ENCODE results near the gene RAB1B.
A peak's percentile ranks its signal among the peaks of the same experiment; 100 is the strongest.
"Not testable (repeated sequence)": the region's sequence is repeated elsewhere in the genome, so short reads cannot be mapped to it uniquely, and the experiment has no call there.

Gene RAB1B

DNA sequence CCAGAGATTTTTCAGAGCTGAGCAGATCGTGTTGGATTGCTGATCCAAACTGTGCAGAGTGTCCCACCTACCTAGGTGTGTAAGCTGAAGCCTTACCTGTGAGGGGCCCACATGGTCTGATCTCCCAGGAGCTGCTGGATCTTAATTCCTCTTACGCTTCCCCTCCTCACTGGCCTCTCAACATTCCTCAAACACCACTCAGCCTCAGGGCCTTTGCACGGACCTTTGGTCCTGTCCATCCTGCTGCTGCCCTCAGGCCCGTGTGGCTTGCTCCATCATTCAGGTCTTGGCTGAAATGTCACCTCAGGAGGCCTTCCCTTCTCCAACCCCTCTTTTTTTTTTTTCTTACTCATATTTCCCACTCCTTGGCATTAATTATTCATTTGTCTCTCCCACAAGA, 21.1 kb upstream of the RAB1B start:
- TF ChIP-seq, protein P1, sequence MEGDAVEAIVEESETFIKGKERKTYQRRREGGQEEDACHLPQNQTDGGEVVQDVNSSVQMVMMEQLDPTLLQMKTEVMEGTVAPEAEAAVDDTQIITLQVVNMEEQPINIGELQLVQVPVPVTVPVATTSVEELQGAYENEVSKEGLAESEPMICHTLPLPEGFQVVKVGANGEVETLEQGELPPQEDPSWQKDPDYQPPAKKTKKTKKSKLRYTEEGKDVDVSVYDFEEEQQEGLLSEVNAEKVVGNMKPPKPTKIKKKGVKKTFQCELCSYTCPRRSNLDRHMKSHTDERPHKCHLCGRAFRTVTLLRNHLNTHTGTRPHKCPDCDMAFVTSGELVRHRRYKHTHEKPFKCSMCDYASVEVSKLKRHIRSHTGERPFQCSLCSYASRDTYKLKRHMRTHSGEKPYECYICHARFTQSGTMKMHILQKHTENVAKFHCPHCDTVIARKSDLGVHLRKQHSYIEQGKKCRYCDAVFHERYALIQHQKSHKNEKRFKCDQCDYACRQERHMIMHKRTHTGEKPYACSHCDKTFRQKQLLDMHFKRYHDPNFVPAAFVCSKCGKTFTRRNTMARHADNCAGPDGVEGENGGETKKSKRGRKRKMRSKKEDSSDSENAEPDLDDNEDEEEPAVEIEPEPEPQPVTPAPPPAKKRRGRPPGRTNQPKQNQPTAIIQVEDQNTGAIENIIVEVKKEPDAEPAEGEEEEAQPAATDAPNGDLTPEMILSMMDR (conservative IDR thresholded peaks at IDR 0.05; ENCODE audit: low read depth, low read length) = no peak
- H3K4me3 ChIP-seq (ENCODE audit: low read length) = no peak overlapping the region
- no peak for DNase-seq (ENCODE audit: low read depth)

DNA sequence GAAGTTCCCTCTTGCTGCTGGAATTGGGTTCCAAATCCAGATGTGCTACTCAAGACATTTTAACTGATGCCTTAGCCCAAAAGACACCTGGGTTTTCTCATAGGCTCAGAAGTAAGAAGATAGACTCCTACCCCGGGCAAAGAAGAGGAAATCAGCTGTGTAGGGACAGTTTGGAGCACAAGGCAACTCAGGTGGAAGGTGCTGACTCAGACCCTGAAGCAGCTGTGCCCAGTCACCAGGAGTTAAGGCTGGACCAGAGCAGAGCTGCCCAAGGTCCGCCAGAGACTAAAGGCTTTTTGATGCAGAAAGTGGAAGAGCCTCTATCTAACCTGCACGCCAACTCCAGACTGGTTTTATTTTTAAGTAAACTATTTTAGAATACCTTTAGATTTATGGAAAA, 20.6 kb upstream of the RAB1B start:
- DNase-seq (ENCODE audit: low read depth) = no peak
- H3K4me3 ChIP-seq (ENCODE audit: low read length) = no peak overlapping the region
- TF ChIP-seq, protein P1 (conservative IDR thresholded peaks at IDR 0.05; ENCODE audit: low read depth, low read length) = no peak

DNA sequence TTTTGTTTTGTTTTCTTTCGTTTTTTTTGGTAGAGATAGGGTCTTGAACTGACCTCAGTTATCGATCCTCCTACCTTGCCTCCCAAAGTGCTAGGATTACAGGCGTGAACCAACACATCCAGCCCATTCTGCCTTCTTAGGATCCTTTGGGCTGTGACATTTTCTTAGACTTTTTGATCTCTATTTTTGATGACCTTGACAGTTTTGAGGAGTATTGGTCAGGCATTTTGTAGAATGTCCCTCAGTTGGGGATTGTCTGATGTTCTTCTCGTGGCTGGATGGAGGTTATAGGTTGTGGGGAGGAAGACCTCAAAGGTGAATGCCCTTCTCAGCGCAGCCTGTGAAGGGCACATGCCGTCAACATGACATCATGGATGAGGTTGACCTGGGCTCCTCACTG, 19.5 kb upstream of the RAB1B start:
- TF ChIP-seq, protein P1 (conservative IDR thresholded peaks at IDR 0.05; ENCODE audit: low read depth, low read length) = no peak
- DNase-seq (ENCODE audit: low read depth) = no peak
- H3K4me3 ChIP-seq (ENCODE audit: low read length) = no peak overlapping the region

DNA sequence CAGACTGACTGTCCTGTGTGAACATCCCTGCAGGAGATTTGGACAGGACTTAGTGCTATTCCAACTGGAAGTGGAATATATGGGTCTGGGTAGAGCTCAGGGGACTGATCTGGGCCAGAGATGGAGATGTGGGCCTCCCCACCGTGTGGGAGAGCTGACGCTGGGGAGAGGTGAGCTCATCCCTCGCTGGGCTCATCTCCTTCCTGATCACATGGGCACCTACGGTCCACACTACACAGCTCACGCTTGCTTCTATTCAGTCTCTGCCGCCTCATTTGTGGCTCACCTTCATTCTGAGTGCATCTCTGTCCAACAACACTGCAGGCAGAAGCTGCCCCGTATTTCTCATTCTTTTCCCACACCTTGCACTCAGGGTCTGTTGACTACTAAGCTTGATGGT, 16.6 kb upstream of the RAB1B start:
- no peak overlapping the region for H3K4me3 ChIP-seq (ENCODE audit: low read length)
- DNase-seq (ENCODE audit: low read depth) = no peak
- TF ChIP-seq, protein P1 (conservative IDR thresholded peaks at IDR 0.05; ENCODE audit: low read depth, low read length) = no peak

DNA sequence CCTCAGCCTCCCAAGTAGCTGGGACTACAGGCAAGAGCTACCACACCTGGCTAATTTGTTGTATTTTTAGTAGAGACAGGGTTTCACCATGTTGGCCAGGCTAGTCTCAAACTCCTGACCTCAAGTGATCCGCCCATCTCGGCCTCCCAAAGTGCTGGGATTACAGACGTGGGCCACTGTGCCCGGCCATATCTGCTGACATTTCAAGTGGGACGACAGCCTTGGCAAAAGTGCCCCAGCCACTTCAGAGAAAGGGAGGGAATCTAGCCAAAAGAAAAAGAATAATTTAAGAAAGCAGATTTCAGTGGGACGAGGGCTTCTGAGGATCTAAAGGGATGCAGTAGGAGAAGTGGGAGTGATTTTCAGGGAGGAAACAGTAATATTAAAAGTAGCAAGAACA, 15.4 kb upstream of the RAB1B start:
- not testable (repeated sequence) for DNase-seq (ENCODE audit: low read depth); H3K4me3 ChIP-seq (ENCODE audit: low read length)

DNA sequence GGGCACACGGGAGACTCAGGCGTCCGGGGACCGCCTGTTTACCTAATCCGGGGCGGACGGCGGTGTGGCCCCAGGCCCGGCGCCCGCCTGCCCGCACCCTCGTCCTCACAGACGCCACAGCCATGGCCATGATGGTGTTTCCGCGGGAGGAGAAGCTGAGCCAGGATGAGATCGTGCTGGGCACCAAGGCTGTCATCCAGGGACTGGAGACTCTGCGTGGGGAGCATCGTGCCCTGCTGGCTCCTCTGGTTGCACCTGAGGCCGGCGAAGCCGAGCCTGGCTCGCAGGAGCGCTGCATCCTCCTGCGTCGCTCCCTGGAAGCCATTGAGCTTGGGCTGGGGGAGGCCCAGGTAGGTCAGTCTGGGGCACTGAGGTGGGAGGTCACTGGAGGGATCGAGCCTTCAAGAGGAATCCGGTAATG, 10.0 kb upstream of the RAB1B start:
- peak overlapping the region; percentile 86 for H3K4me3 ChIP-seq (ENCODE audit: low read length)
- TF ChIP-seq, protein P1 (conservative IDR thresholded peaks at IDR 0.05; ENCODE audit: low read depth, low read length) = no peak
- no peak for DNase-seq (ENCODE audit: low read depth)

DNA sequence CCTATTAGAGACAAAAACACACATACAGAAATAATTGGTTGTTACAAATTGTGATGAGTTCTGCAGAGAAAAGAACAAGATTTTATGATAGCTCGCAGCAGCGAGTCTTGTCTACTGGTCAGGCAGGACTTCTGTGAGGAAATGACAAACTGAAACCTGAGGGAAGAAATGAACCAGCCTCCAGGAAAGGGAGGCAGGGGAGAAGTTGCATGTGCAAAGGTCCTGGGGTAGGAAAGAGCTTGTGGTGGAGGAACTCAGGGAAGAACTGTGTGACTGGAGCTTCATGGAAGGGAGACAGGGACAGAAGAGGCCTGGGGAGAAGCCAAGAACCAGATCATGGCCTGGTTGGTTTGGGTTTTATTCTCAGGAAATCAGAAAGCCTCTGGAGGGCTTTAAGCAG, 9.2 kb upstream of the RAB1B start:
- no peak overlapping the region for H3K4me3 ChIP-seq (ENCODE audit: low read length)
- TF ChIP-seq, protein P1 (conservative IDR thresholded peaks at IDR 0.05; ENCODE audit: low read depth, low read length) = no peak

DNA sequence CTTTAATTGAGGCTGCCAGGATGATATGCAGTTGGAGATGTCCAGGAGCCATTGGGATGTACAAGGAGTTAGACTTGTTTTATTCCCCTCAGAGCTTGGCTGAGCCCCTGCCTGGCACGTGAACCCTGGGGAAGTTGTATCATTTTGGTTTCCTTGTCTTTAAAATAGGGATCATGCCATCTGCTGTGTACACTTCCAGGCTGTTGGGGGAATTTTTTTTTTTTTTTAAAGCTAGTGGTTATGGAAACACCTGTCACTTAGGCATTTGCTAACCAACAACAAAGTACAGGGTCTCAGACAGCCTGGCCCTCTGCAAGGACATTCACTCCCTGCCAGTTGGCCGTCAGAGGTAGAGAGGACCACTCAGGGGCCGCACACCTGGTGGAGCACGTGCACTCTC, 8.5 kb upstream of the RAB1B start:
- DNase-seq (ENCODE audit: low read depth) = no peak
- H3K4me3 ChIP-seq (ENCODE audit: low read length) = no peak overlapping the region
- TF ChIP-seq, protein P1 (conservative IDR thresholded peaks at IDR 0.05; ENCODE audit: low read depth, low read length) = no peak

More for the DNA sequence above, 9.2 kb upstream of the RAB1B start:
- no peak for DNase-seq (ENCODE audit: low read depth)

All from retinal pigment epithelial cell (primary cell).